ENCODE results near the gene CCDC144A.
"Not testable (repeated sequence)": the region's sequence is repeated elsewhere in the genome, so short reads cannot be mapped to it uniquely, and the experiment has no call there.

DNA sequence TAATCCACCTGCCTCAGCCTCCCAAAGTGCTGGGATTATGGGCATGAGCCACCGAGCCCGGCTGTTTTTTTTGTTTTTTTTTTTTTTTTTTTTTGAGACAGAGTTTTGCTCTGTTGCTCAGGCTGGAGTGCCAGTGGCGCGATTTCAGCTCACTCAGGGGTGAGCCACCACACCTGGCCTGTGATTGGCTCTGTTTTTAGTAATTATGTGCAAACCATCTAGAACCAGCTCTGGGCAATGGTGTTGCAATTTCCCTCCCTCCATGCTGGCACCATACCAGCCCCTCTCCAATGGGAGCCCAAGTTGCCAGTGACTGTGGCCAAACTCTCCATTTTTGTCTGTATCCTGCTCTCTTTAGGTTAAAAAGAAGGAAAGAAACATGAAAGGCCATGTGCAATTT is 4.0 kb upstream of the CCDC144A start:
- not testable (repeated sequence) for TF ChIP-seq SMC3 (IDR thresholded peaks at IDR 0.05); POLR2A (IDR thresholded peaks at IDR 0.05; ENCODE audit: low read length); CBX8 (IDR thresholded peaks at IDR 0.05); CEBPB (IDR thresholded peaks at IDR 0.05); KDM1A (IDR thresholded peaks at IDR 0.05; ENCODE audit: low read depth); FOSB (CRISPR knock-in tag; IDR thresholded peaks at IDR 0.05); JUNB (IDR thresholded peaks at IDR 0.05); POLR2AphosphoS2 (conservative IDR thresholded peaks at IDR 0.05; ENCODE audit: low read length); FOSL2 (IDR thresholded peaks at IDR 0.05); FOSL2 (CRISPR knock-in tag; IDR thresholded peaks at IDR 0.05)
- TF ChIP-seq, protein P1, sequence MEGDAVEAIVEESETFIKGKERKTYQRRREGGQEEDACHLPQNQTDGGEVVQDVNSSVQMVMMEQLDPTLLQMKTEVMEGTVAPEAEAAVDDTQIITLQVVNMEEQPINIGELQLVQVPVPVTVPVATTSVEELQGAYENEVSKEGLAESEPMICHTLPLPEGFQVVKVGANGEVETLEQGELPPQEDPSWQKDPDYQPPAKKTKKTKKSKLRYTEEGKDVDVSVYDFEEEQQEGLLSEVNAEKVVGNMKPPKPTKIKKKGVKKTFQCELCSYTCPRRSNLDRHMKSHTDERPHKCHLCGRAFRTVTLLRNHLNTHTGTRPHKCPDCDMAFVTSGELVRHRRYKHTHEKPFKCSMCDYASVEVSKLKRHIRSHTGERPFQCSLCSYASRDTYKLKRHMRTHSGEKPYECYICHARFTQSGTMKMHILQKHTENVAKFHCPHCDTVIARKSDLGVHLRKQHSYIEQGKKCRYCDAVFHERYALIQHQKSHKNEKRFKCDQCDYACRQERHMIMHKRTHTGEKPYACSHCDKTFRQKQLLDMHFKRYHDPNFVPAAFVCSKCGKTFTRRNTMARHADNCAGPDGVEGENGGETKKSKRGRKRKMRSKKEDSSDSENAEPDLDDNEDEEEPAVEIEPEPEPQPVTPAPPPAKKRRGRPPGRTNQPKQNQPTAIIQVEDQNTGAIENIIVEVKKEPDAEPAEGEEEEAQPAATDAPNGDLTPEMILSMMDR (IDR thresholded peaks at IDR 0.05), result not testable (repeated sequence)
